AML-193 (cell line): ENCODE measurements around the gene JAK1.

Experiments used
- DNase-seq, 2 experiments: peaks; one replicate each; lab custom pipeline; 2025; lab: John Stamatoyannopoulos, UW

JAK1 gene

DNA sequence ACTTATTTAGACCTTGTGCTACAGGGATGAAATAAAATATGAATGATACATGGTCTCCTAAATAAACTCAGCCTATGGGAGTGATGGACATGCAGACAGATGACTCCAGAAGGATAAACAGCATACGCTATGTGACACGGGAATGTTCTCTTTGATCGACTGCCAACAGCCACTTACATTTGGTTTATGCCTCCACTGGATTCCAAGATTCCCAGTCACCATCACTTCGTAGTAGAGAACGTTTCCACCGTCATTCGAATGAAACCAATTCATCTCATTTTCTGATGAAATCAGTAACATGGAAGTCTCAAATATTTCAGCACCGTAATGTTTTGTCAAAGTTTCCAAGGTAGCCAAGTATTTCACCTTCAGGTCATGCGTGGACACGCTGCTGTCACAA is 99.7 kb downstream of the JAK1 start:
- DNase-seq, result no peak

- DNase-seq, result peak in 1 of 2 experiments; percentile 2
These were observed 101.1 kb downstream of the JAK1 start for GRCh38 chr1:64865105-64865757.

DNA sequence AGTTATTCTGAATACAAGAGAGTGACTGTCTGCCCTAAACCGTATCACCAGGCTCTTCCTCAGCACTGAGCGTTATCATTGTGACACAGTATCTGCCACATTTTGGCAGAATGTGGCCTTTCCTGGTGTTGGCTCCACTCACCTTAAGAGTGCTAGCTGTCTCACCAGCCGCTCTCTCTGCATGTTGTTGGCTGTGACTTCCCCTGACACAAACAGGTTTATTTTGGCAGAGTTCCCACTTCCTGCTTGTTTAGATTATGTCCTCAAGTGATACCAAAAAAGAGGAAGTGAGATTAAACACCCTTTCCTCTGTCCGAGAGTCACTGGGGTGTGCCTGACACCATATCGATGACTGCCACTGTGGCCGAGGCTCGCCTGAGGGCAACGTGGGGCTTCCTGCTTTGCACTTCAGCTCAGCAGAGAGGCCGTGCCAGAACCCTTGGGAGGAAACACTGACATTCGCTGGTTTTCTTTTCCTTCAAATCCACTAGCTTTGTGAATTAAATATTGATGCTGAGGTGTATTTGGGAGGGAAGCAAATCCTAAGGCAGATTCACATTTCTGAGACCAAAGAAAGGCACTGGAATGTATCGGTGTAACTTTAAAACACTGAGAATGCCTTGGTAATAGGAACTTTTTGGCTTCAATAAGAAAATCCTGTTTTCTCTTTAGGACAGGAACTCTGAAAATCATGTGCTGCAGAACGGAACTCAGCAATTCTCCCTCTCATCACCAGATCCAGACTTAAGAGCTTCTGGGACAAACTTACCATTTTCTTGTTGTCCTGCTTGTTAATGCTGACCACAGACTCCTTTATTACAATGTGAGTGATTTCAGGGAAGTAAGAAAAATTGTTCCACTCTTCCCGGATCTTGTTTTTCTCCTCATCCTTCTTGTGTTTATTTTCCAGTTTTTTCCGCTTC is 102.1 kb downstream of the JAK1 start:
- peak; percentile 87 to 90 for DNase-seq

GRCh38 chr1:64861611-64862010 is 104.7 kb downstream of the JAK1 start:
- no peak for DNase-seq

DNA sequence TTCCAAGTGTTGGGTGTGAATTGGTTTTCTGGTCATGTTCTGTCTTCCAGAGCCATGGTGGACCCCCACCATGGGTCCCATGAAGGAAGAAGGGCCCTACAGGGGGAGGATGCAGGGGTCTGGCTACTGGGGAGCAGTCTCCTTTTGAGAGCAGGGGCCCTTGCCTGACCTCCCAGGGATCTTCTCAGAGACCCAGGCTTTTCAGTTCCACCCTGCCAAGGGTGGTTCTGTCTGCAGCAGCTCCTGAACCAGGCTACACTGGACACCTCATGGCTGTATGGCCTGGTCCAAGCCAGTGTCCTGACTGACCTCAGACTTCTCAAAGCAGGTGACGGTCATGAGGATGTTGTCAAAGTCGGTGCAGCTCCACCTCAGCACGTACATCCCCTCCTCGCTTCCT is 109.0 kb downstream of the JAK1 start:
- no peak for DNase-seq

DNA sequence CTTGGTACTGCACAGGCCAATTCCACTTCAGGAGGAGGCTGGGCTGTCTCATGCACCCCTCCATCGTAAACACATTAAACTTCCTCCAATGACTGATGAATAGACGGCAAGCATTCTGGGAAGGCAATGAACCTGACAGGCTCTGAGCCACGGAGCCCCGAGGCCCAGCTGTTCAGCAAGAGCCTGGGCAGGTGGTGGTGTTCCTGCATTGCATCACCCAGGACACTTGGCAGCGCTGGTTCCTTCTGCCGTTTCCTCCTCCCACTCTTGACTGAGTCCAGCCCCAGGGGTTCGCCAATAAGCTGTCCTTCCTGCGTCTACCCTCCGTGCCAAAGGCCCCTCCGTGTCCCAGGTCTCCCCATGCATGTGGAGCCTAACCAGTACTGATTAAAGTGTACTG is 109.8 kb downstream of the JAK1 start:
- DNase-seq, result no peak

GRCh38 chr1:64855557-64855956 is 110.8 kb downstream of the JAK1 start:
- DNase-seq, result no peak

DNA sequence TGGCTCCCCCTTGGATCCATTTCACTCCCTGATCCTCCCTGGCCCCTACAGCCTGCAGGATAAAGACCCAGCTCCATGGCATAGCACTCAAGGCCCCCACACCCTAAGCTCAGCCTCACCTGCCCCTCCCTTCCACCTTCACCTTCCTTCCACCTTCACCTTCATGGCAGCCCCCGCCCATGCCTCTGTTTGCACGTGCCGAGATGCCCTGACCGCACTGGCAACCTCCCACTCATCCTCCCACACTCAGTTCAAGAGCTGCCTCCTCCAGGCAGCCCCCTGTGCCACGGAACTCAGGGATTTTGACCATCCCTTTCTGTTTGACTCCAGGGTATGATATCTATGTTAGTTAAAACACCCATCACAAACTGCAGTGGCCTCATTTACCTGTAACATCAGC is 111.7 kb downstream of the JAK1 start:
- DNase-seq, result no peak

DNA sequence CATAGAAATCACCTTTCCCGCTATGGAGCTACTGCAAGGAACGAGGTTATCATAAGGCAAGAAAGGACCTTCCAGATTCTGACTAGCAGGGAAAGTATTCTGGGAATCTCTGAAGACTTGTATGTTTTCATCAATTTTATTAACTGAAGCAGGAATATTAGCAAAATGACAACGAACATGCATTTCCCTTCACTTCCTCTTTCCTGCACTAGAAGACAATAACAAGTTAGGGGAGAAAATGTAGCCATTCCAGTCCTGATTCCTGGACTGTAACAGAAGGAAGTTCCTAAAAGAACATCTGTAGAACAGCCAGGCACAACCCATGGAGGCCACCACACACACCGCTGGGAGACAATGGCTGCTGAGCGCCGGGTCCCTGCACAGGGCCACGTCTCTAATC is 114.7 kb downstream of the JAK1 start:
- peak in 1 of 2 experiments; percentile 1 for DNase-seq

- DNase-seq, result no peak
These were observed 115.5 kb downstream of the JAK1 start for GRCh38 chr1:64850846-64851245.

- no peak for DNase-seq
These were observed 116.4 kb downstream of the JAK1 start for GRCh38 chr1:64849942-64850341.

- DNase-seq, result no peak
These were observed 117.5 kb downstream of the JAK1 start for GRCh38 chr1:64848803-64849202.

DNA sequence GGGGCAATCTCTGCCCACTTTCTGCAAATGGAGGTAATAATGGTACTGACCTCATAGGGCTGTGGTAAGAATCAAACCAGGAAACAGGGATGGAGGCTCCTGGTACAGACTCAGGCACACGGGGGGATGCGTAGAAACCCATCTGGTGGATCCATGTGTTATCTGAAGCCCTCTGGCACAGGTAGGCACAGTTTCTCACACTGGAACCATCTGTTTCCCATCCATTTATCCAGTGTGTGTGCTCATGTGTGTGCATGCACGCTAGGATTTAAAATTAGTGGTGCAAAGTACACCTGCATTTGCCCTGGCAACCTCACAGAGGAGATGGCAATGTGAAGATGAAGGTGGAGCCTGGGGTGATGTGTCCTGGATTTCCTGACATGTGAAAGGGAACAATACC is 118.2 kb downstream of the JAK1 start:
- no peak for DNase-seq

GRCh38 chr1:64847666-64848065 is 118.7 kb downstream of the JAK1 start:
- no peak for DNase-seq

DNA sequence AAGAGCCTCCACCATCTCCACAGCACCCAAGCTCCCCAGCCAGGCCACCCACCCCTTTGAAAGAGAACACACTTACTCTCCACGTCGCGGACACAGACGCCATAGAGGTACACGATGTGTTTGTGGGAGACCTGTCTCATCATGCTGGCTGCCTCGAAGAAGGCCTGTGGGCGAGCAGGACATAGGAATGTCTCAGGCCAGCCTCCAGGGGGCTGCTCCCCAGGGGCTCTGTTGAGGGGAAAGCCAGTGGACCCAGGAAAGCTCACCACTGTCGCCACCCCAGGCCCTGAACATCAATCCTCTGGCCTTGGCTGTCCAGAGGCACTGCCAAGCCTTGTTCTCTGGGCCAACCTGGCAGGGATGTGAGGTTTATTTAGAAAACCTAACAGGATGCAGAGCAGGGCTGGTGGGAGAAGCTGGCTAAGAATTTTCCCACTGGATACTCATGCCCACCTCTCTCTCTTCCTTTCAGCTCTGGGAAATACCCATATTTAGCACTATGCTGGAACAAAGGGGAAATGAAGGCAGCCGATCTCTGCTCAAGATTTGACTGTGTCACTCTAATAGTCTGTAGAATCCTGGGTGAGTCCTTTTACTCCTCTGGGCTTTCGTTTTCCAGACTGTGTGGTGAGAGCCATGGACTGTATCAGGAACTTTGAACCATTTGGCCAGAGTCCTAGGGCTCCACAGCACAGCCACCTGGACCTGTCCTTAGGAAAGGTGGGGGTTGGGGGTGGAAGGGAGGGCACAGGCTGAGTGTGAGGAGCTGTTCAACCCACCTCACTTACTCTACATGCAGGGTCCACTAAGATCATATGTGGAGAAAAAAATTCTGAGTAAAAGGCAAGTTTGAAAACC is 119.5 kb downstream of the JAK1 start:
- no peak for DNase-seq

DNA sequence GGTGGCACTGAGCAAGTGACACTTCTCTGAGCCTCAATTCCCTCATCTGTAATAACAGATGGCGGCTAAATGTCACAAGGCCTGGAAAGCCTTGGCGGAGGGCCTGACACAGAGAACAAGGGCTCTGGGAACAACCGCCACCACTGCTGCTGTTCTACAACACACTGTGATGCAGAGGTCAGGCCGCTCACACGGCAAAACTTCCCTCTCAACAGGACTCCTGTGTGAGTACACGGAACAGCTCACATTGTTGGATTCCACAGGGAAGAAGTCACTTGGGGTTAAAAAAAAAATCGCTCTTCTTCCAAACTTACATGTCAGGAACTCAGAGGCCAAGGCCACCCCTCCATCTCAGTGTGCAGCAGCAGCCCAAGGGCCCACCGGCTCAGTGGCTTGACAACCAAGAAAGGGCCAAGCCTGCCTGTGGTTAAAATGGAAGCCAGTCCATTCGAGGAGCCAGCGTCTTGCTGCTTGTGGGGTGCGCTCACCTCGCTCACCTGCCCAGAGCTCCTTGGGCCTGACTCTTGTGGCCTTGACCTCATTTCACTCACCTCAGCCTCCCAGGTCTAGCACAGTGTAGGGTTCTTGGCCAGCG is 120.4 kb downstream of the JAK1 start:
- no peak for DNase-seq

DNA sequence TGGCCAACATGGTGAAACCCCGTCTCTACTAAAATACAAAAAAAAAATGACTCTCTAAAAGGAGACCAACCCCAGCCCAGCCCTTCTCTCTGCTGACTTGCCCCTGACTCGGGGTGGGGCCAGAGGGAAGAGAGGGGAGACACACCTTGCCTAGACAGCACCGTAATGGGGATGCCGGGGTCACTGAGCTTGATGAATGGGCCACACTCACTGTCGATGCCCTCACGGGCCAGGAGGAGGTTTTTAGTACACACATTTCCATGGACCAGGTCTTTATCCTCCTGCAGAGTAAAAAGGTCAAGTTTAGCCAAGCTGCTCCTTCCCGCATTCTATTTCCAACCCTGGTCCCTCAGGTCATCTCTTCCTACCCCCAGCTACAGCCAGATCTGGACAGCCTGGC is 121.7 kb downstream of the JAK1 start:
- no peak for DNase-seq

DNA sequence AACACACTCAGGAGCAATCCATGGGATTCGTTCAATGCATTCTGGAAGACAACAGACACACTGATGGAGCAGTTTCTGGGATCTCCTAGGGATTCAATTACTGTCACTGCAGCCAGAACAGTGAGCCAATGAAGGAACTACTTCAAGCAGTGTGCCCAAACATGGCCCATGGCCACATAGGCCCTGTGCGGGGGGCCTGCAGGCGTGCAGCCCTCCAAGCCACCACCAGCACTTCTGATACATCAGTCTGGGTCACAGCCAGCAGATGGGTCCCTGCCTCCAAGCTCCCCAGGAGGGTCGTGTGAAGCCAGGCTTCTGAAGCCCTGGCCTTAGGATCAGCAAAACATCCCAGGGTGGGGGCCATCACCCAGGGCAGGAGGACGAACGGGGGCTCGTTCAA is 122.2 kb downstream of the JAK1 start:
- DNase-seq, result no peak

- DNase-seq, result no peak
These were observed 122.7 kb downstream of the JAK1 start for GRCh38 chr1:64843675-64844074.

- DNase-seq, result no peak
These were observed 124.1 kb downstream of the JAK1 start for GRCh38 chr1:64842224-64842623.

- DNase-seq, result no peak
These were observed 124.9 kb downstream of the JAK1 start for GRCh38 chr1:64841330-64842065.
